Karpas-422 (cell line): ENCODE data around the gene CHIA. TPM values are rescaled to one million over a fixed set of nuclear protein-coding genes. Genes with fewer than 3 reads are reported as not detected.

Experiments used
- DNase-seq: peaks from one replicate; pipeline ENCODE4 v3.0.0-alpha.2; 2015
- H2AFZ ChIP-seq: fragments of 200-600 bp; sonication (generic); 2 replicates; pipeline ENCODE4 v1.6.1; 2014; ENCODE audit warnings: antibody characterized with exemption, low read length, mixed read lengths
- H3K27ac ChIP-seq: fragments of 200-600 bp; sonication (generic); 2 replicates; pipeline ENCODE4 v1.5.1; 2014; ENCODE audit warnings: mild to moderate bottlenecking, low read length, moderate library complexity
- H3K27me3 ChIP-seq: fragments of 200-600 bp; sonication (generic); 2 replicates; pipeline ENCODE4 v1.6.1; 2014; ENCODE audit warnings: low read length, mixed read lengths
- H3K36me3 ChIP-seq: fragments of 200-600 bp; sonication (generic); 2 replicates; pipeline ENCODE4 v1.6.1; 2014; ENCODE audit warnings: low read length, mixed read lengths; ENCODE audit not compliant: insufficient read depth
- H3K4me1 ChIP-seq: fragments of 200-600 bp; sonication (generic); 2 replicates; pipeline ENCODE4 v1.6.1; 2014; ENCODE audit warnings: mild to moderate bottlenecking, low read length, mixed read lengths
- H3K4me2 ChIP-seq: fragments of 200-600 bp; sonication (generic); 2 replicates; pipeline ENCODE4 v1.6.1; 2014; ENCODE audit warnings: low read length, low read depth, mild to moderate bottlenecking; ENCODE audit not compliant: poor library complexity, severe bottlenecking
- H3K4me3 ChIP-seq: fragments of 200-600 bp; sonication (generic); 2 replicates; pipeline ENCODE4 v1.5.1; 2014; ENCODE audit warnings: mild to moderate bottlenecking, antibody characterized with exemption, low read length, mixed read lengths
- H3K79me2 ChIP-seq: fragments of 200-600 bp; sonication (generic); 2 replicates; pipeline ENCODE4 v1.6.1; 2014; ENCODE audit warnings: mild to moderate bottlenecking, low read length, mixed read lengths
- H3K9ac ChIP-seq: fragments of 200-600 bp; sonication (generic); 2 replicates; pipeline ENCODE4 v1.6.0; 2014; ENCODE audit warnings: low read length
- H3K9me2 ChIP-seq: fragments of 200-600 bp; sonication (generic), shearing (Covaris generic); replicated peaks from 2 replicates; pipeline ENCODE4 v1.6.0; 2014; ENCODE audit warnings: mild to moderate bottlenecking, low read length, moderate library complexity; ENCODE audit not compliant: insufficient read depth
- H3K9me3 ChIP-seq: fragments of 300-700, 200-600 bp; sonication (generic); 2 replicates; pipeline ENCODE4 v1.6.1; 2014; ENCODE audit warnings: low read length, mixed read lengths
- H4K20me1 ChIP-seq: fragments of 200-600 bp; sonication (generic); 2 replicates; pipeline ENCODE4 v1.6.1; 2014; ENCODE audit warnings: mild to moderate bottlenecking, antibody characterized with exemption, low read length, low read depth; ENCODE audit not compliant: insufficient read depth
- total RNA-seq: library from RNA; depleted of rRNA; stranded (reverse); fragments of >200 nt; shearing (Covaris generic); gene quantifications from 2 replicates; pipeline ENCODE4 v1.2.3, GENCODE V29; 2014; ENCODE audit warnings: low replicate concordance

Gene CHIA
- total RNA-seq, 1 experiment from 2014 or later, result not detected

DNA sequence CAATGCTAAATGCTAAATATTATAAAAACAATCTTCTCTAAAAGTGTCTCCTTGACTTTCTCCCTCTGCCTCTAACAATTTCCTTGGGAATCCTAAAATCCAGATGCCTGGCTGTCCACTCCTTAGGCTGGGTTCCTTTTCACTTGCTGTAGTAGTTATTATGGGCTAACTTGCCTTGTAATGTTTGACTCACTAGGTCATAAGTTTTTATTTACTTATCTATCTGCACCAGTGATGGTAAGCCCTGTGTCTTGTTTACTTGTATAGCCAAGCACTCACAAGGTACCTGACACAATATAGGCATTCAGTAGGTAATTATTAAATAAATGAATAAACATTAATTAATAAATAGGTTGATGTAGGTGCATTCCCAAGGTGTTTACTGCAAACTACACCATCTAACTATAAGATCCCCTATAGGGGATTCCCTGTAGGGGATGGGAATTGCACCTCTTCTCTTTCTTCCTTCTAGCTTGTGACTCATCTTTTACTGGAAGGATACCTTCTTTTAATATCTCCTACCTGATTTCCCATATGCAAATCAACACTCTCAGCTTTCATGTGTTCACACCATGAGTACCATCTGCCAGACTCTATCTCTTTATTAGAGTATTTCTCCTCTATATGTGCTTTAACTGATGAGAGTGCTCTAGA, 14.7 kb upstream of the CHIA start:
- DNase-seq, result no peak
- H3K9ac ChIP-seq, result no peak overlapping the region
- no peaks in the 10 kb centered on the region for H4K20me1 ChIP-seq
- no peak overlapping the region for H2AFZ ChIP-seq
- H3K4me1 ChIP-seq, result peaks cover 3% of the 10 kb centered on the region; the same call in 1 of the 2 replicates
- H3K9me3 ChIP-seq, result no peaks in the 10 kb centered on the region
- H3K9me2 ChIP-seq, result no peaks in the 10 kb centered on the region
- no peak overlapping the region for H3K4me3 ChIP-seq
- H3K4me2 ChIP-seq, result no peak overlapping the region
- no peaks in the 10 kb centered on the region for H3K36me3 ChIP-seq
- H3K27me3 ChIP-seq, result peaks cover 3% of the 10 kb centered on the region; the same call in 1 of the 2 replicates
- no peak overlapping the region for H3K27ac ChIP-seq
- H3K79me2 ChIP-seq, result no peaks in the 10 kb centered on the region

DNA sequence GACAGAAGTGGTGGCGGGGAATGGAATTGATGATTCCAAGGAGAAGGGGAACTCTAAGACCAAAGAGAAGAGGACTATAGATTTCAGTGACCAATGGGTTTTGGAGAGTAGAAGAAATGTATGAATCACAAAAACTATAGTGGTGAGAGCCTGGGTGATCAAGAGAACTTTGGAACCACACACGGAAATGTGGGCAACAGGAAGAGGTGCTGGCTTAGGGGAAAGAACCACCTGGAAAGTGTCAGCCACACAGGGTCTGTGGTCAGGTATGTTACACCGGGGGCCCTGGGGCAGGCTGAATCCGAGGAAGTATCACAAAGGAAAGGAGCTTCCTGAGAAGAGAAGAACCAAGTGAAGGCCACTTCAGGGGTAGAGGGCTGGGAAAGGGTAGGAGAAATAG, 11.5 kb upstream of the CHIA start:
- Histone ChIP-seq H3K79me2 (no peaks in the 10 kb centered on the region), H3K9me2 (no peaks in the 10 kb centered on the region)

DNA sequence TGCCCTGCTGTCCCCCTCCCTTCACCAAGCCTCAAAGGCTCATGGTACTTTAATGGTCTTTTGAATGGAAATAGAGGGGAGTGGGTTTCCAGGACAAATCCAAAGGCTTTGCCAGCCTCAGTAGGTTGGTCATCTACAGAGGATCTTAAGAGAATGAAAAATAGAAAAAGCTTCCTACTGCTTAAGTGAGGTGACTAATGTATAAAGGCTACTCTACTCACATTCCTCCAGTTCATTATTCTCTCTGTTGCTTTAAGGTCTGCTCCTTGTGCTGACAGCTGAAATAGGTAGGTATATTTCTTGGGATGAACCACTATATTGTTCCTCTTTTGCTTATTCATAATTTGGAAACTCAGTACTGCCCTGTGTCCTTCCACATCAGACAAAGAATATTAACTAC, 10.4 kb upstream of the CHIA start:
- Histone ChIP-seq H2AFZ (no peak overlapping the region), H3K9me2 (no peaks in the 10 kb centered on the region), H4K20me1 (no peaks in the 10 kb centered on the region), H3K4me2 (no peak overlapping the region), H3K4me1 (no peaks in the 10 kb centered on the region), H3K79me2 (no peaks in the 10 kb centered on the region), H3K36me3 (no peaks in the 10 kb centered on the region), H3K9me3 (no peaks in the 10 kb centered on the region), H3K27me3 (peaks cover 3% of the 10 kb centered on the region; the same call in 1 of the 2 replicates), H3K27ac (no peak overlapping the region), H3K9ac (no peak overlapping the region), H3K4me3 (no peak overlapping the region)
- DNase-seq, result no peak

More for the DNA sequence above, 11.5 kb upstream of the CHIA start:
- Histone ChIP-seq H3K27me3 (peaks cover 3% of the 10 kb centered on the region; the same call in 1 of the 2 replicates), H3K36me3 (no peaks in the 10 kb centered on the region), H2AFZ (no peak overlapping the region), H3K9me3 (no peaks in the 10 kb centered on the region), H3K9ac (no peak overlapping the region), H3K4me1 (peaks cover 3% of the 10 kb centered on the region; the same call in 1 of the 2 replicates), H3K4me3 (no peak overlapping the region), H4K20me1 (no peaks in the 10 kb centered on the region), H3K4me2 (no peak overlapping the region), H3K27ac (no peak overlapping the region)
- DNase-seq, result no peak

DNA sequence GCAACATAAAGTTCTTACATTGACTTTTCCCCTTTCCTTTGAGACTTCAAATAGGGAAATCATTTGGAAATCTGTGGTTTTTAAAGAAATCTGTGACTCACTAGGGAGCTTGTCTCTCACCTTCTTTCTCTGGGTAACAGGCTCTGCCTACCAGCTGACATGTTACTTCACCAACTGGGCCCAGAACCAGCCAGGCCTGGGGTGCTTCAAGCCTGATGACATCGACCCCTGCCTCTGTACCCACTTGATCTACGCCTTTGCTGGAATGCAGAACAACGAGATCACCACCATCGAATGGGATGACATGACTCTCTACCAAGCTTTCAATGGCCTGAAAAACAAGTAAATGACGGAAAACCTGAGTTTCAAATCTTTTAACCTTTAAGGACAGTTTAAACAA, 9.2 kb upstream of the CHIA start:
- Histone ChIP-seq H3K4me3 (no peak overlapping the region), H2AFZ (no peak overlapping the region), H3K36me3 (no peaks in the 10 kb centered on the region), H3K9ac (no peak overlapping the region), H3K79me2 (no peaks in the 10 kb centered on the region), H3K27me3 (peaks cover 2% of the 10 kb centered on the region; the same call in 1 of the 2 replicates), H3K27ac (no peak overlapping the region), H3K9me2 (no peaks in the 10 kb centered on the region), H3K4me2 (no peak overlapping the region), H4K20me1 (no peaks in the 10 kb centered on the region), H3K4me1 (no peaks in the 10 kb centered on the region), H3K9me3 (no peaks in the 10 kb centered on the region)
- no peak for DNase-seq

DNA sequence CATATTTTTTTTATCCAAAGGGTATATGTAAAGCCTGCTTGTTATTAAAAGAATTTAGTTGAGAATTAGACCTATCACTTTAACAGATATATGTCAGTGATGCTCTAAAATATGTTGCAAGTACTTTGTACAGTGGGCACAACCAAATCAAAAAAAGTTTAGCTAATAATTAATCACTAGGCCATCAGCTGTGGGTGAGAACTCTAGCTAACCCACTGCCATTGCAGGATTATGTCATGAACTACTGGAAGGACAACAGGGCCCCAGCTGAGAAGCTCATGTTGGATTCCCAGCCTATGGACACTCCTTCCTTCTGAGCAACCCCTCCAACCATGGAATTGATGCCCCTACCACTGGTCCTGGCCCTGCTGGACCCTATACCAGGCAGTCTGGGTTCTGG, 6.8 kb upstream of the CHIA start:
- H2AFZ ChIP-seq, result no peak overlapping the region
- H3K4me2 ChIP-seq, result no peak overlapping the region
- no peaks in the 10 kb centered on the region for H3K4me1 ChIP-seq
- H4K20me1 ChIP-seq, result no peaks in the 10 kb centered on the region
- no peak for DNase-seq
- no peaks in the 10 kb centered on the region for H3K27me3 ChIP-seq
- H3K27ac ChIP-seq, result no peak overlapping the region
- no peak overlapping the region for H3K9ac ChIP-seq
- H3K9me2 ChIP-seq, result no peaks in the 10 kb centered on the region
- H3K36me3 ChIP-seq, result no peaks in the 10 kb centered on the region
- no peaks in the 10 kb centered on the region for H3K9me3 ChIP-seq
- H3K79me2 ChIP-seq, result no peaks in the 10 kb centered on the region
- no peak overlapping the region for H3K4me3 ChIP-seq

DNA sequence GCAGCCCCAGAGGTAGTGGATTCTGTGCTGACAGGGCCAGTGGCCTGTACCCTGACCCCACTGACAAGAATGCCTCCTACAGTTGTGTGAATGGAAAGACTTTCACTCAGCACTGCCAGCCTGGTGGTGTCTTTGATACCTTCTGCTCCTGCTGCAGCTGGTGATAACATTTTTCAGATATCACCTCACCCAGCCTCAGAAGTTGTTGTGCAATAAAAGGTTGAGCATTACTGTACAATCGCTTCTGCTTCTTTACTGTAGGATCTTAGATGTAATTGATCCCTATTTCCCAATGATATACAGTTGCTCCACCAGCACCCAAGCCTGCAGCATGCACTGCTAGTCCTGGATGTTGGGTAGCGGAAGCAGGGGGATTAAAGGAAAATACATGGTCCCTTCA, 4.8 kb upstream of the CHIA start:
- no peak overlapping the region for H3K4me3 ChIP-seq
- no peaks in the 10 kb centered on the region for H3K9me2 ChIP-seq
- DNase-seq, result no peak
- no peaks in the 10 kb centered on the region for H3K36me3 ChIP-seq
- no peaks in the 10 kb centered on the region for H3K79me2 ChIP-seq
- H4K20me1 ChIP-seq, result no peaks in the 10 kb centered on the region
- no peaks in the 10 kb centered on the region for H3K9me3 ChIP-seq
- H3K27me3 ChIP-seq, result no peaks in the 10 kb centered on the region
- H3K4me2 ChIP-seq, result no peak overlapping the region
- no peak overlapping the region for H3K27ac ChIP-seq
- H3K4me1 ChIP-seq, result no peaks in the 10 kb centered on the region
- no peak overlapping the region for H2AFZ ChIP-seq
- H3K9ac ChIP-seq, result no peak overlapping the region

DNA sequence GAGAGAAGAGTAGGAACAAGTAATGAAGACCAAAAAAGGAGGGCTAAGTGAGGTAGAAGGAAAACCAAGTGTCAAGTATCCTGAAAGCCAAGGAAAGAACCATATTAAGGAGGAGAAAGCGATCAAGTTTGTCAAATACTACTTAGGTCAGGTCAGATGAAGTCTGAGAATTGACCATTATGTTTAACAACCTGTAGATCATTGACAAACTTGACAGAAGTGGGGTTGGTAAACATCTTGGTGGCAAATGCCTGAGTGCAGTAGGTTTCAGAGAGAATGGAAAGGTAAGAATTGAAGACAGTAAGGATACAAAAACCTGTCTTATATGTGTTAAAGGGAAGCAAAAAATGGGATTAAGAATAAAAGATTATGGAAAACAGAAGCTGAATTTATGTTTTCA, 3.7 kb upstream of the CHIA start:
- no peaks in the 10 kb centered on the region for H3K36me3 ChIP-seq
- H4K20me1 ChIP-seq, result no peaks in the 10 kb centered on the region
- no peak for DNase-seq
- no peaks in the 10 kb centered on the region for H3K9me2 ChIP-seq
- no peaks in the 10 kb centered on the region for H3K79me2 ChIP-seq
- H3K9ac ChIP-seq, result no peak overlapping the region
- no peak overlapping the region for H2AFZ ChIP-seq
- no peaks in the 10 kb centered on the region for H3K4me1 ChIP-seq
- H3K27me3 ChIP-seq, result no peaks in the 10 kb centered on the region
- H3K9me3 ChIP-seq, result no peaks in the 10 kb centered on the region
- no peak overlapping the region for H3K4me2 ChIP-seq
- H3K27ac ChIP-seq, result no peak overlapping the region
- no peak overlapping the region for H3K4me3 ChIP-seq

DNA sequence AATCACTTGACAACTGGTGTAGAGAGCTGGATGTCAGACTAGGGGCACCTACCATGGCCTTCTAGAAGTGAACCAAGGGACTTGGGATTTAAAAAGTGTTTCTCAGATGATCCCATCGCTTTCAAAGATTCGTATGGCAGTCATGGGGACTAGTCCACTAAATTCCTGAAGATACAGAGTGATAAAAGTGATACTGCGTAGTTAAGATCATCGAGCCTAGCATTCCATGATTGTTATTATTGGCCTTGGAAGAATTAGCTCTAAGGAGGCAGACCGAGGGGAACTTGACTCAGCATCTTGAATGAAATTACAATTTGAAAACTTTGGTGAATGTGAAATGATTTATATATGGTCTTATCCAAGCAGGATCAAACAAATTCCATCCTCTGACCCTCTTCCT, 1.3 kb upstream of the CHIA start:
- no peaks in the 10 kb centered on the region for H3K79me2 ChIP-seq
- no peak overlapping the region for H3K4me3 ChIP-seq
- no peak overlapping the region for H3K27ac ChIP-seq
- no peaks in the 10 kb centered on the region for H4K20me1 ChIP-seq
- H2AFZ ChIP-seq, result no peak overlapping the region
- H3K4me2 ChIP-seq, result no peak overlapping the region
- no peak for DNase-seq
- no peaks in the 10 kb centered on the region for H3K4me1 ChIP-seq
- no peak overlapping the region for H3K9ac ChIP-seq
- H3K27me3 ChIP-seq, result no peaks in the 10 kb centered on the region
- H3K9me2 ChIP-seq, result no peaks in the 10 kb centered on the region
- no peaks in the 10 kb centered on the region for H3K36me3 ChIP-seq
- H3K9me3 ChIP-seq, result no peaks in the 10 kb centered on the region
